Gastrocnemius medialis (tissue), 4 donors: ENCODE results near the gene SERPINB2.

Experiments
- CTCF ChIP-seq, 5 experiments: fragments of 450-650 bp in 3 of 5; fragments of 200-600 bp in 2 of 5; sonication (generic) in 2 of 5; IDR thresholded peaks in 4 of 5; conservative IDR thresholded peaks in 1 of 5; 1 replicate in 4 of 5; 2 replicates in 1 of 5; pipeline ENCODE4 v1.5.1; 2016 to 2019; ENCODE audit warnings: antibody characterized with exemption in 5 of 5, mild to moderate bottlenecking in 3 of 5, moderate library complexity in 3 of 5
- POLR2A ChIP-seq, 2 donors: fragments of 450-650 bp; IDR thresholded peaks; one replicate each; pipeline ENCODE4 v1.6.1; 2017; ENCODE audit warnings: antibody characterized with exemption in 2 of 2, mild to moderate bottlenecking in 2 of 2, moderate library complexity in 2 of 2

DNA sequence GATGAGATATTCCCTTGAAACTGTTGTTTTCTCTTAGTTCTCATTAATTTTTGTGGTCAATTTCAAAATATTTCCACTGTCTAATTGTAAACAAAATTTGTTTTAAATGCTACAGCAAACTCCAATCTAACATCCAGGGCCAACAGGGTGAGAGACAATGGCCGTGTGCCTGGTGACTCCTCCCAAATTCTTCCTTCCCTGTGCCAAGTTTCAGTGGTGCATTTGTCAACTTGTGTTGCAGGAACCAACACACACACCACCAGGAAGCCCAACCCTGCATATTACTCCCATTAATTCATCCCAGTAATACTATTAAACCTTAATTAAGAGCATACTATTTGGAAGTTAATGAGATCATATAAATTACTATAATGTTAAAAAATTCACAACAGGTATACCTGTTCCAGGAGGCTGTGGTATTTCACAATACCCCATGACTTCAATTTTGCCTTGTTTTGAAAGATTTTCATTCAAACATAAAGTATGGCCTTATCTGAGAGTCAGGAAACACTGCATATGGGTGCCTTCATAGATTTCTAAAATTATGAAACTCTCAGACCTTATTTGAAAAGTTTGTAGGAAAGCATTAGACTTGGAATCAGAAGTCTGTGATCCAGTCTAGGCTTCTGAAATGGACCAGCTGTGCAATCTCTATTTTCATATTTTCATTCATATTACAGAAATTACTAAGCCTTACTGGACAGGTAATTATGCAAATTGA lies 1.1 kb downstream of the SERPINB2 start:
- no peak for TF ChIP-seq CTCF (IDR thresholded peaks at IDR 0.05 in 4 of 5, conservative IDR thresholded peaks at IDR 0.05 in 1 of 5)
- TF ChIP-seq POLR2A (IDR thresholded peaks at IDR 0.05), result no peak
